Uterus (tissue), 2 donors: Measurements from ENCODE around the gene TRAF3IP3.

Experiments
- POLR2A ChIP-seq, 2 donors: fragments of 450-650 bp; IDR thresholded peaks; one replicate each; pipeline ENCODE4 v1.6.1; 2016; ENCODE audit warnings: antibody characterized with exemption in 2 of 2, mild to moderate bottlenecking in 1 of 2, moderate library complexity in 1 of 2
- TF ChIP-seq, protein P1 (sequence below), 4 experiments: fragments of 200-600 bp in 2 of 4; fragments of 450-650 bp in 2 of 4; sonication (generic) in 2 of 4; IDR thresholded peaks; one replicate each; pipeline ENCODE4 v1.5.1; 2016 to 2019; ENCODE audit warnings: antibody characterized with exemption in 4 of 4, mild to moderate bottlenecking in 2 of 4, moderate library complexity in 1 of 4

DNA sequence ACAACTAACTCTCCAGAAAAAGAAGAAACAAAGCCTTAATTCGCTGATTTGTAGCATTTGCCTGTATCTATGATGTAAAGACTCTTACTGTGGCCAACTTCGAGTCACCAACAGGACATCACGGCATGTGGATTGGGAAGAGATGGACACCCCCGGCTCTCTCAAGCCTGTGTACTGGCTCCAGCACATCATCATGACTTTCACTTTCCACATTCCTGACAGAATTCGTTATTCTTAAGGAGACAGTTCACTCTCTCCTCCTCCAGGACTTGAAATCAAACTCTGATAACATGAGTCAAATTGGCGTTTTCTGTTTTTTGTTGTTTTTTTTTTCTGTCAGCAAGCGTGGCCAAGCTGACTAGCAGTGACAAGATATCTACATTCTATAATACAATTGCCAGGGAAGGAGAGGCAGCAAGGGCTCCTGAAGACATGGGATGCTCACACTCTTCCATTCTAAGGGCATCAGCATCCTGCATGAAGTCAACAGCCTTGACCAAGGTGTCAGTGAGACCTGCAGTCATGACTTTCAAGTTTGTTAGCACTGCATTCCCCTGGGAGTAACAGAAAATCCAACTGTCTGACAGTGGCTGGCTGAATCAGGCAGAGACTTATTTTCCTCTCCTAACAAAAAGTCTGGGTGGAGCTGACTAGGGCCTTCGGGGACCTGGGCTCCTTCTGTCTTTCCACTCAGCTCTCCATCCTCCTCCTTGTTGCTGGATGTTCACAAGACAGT lies 13.3 kb upstream of the TRAF3IP3 start:
- TF ChIP-seq, protein P1, sequence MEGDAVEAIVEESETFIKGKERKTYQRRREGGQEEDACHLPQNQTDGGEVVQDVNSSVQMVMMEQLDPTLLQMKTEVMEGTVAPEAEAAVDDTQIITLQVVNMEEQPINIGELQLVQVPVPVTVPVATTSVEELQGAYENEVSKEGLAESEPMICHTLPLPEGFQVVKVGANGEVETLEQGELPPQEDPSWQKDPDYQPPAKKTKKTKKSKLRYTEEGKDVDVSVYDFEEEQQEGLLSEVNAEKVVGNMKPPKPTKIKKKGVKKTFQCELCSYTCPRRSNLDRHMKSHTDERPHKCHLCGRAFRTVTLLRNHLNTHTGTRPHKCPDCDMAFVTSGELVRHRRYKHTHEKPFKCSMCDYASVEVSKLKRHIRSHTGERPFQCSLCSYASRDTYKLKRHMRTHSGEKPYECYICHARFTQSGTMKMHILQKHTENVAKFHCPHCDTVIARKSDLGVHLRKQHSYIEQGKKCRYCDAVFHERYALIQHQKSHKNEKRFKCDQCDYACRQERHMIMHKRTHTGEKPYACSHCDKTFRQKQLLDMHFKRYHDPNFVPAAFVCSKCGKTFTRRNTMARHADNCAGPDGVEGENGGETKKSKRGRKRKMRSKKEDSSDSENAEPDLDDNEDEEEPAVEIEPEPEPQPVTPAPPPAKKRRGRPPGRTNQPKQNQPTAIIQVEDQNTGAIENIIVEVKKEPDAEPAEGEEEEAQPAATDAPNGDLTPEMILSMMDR (IDR thresholded peaks at IDR 0.05) = no peak
- TF ChIP-seq POLR2A (IDR thresholded peaks at IDR 0.05) = no peak
